Keratinocyte (primary cell): ENCODE results near the gene DLG4. TPM values are rescaled to one million over a fixed set of nuclear protein-coding genes. Genes with fewer than 3 reads are reported as not detected.

ENCODE experiments used
- DNase-seq: peaks from one replicate; pipeline ENCODE4 v3.0.0-alpha.2; 2011; ENCODE audit warnings: low read depth, missing footprints, low spot score
- FAIRE-seq: peaks from 2 replicates; lab custom pipeline; 2011; peaks lifted over from hg19 to GRCh38; lab: Jason Lieb, UNC
- H2AFZ ChIP-seq: 2 replicates; pipeline ENCODE4 v1.6.0; 2012; ENCODE audit warnings: low read length, control low read depth, inconsistent platforms; ENCODE audit not compliant: control insufficient read depth
- H3K27ac ChIP-seq: 2 replicates; pipeline ENCODE4 v1.5.1; 2011; ENCODE audit warnings: low read length; ENCODE audit not compliant: control insufficient read depth, insufficient read depth
- H3K27me3 ChIP-seq: 3 replicates; pipeline ENCODE4 v1.6.0; 2011; ENCODE audit warnings: low read length; ENCODE audit not compliant: control insufficient read depth, insufficient read depth; ENCODE audit errors: extremely low read depth
- H3K36me3 ChIP-seq, 2 experiments: 2 replicates in 1 of 2; 3 replicates in 1 of 2; pipeline ENCODE4 v1.5.1; 2011; ENCODE audit warnings: low read length in 2 of 2, mild to moderate bottlenecking in 1 of 2; ENCODE audit not compliant: control insufficient read depth in 2 of 2, insufficient read depth in 2 of 2; ENCODE audit errors: extremely low read depth in 1 of 2
- H3K4me1 ChIP-seq: 3 replicates; pipeline ENCODE4 v1.5.1; 2011; ENCODE audit warnings: low read length; ENCODE audit not compliant: control insufficient read depth, insufficient read depth; ENCODE audit errors: extremely low read depth
- H3K4me2 ChIP-seq: 3 replicates; pipeline ENCODE4 v1.6.0; 2011; ENCODE audit warnings: low read depth, low read length; ENCODE audit not compliant: control insufficient read depth, insufficient read depth; ENCODE audit errors: extremely low read depth
- H3K4me3 ChIP-seq, 3 experiments: fragments of 200-600 bp in 1 of 3; sonication (generic) in 1 of 3; 2 replicates in 2 of 3; 3 replicates in 1 of 3; pipeline ENCODE4 v1.5.1; 2011 to 2016; ENCODE audit warnings: low read length in 3 of 3, mild to moderate bottlenecking in 3 of 3, control low read depth in 2 of 3, inconsistent platforms in 1 of 3, low read depth in 1 of 3, mixed read lengths in 1 of 3, mixed run types in 1 of 3, moderate library complexity in 1 of 3; ENCODE audit not compliant: control insufficient read depth in 2 of 3, insufficient read depth in 2 of 3; ENCODE audit errors: extremely low read depth in 1 of 3
- H3K79me2 ChIP-seq: 2 replicates; pipeline ENCODE4 v1.6.0; 2012; ENCODE audit warnings: low read length; ENCODE audit not compliant: control insufficient read depth, insufficient read depth
- H3K9ac ChIP-seq: 3 replicates; pipeline ENCODE4 v1.6.0; 2011; ENCODE audit warnings: low read length; ENCODE audit not compliant: control insufficient read depth, insufficient read depth; ENCODE audit errors: extremely low read depth
- H3K9me1 ChIP-seq: 3 replicates; pipeline ENCODE4 v1.6.0; 2011; ENCODE audit warnings: low read length; ENCODE audit not compliant: control insufficient read depth, insufficient read depth; ENCODE audit errors: extremely low read depth
- H3K9me3 ChIP-seq: 2 replicates; pipeline ENCODE4 v1.5.1; 2012; ENCODE audit warnings: low read depth, low read length; ENCODE audit not compliant: control insufficient read depth
- H4K20me1 ChIP-seq: 3 replicates; pipeline ENCODE4 v1.6.0; 2011; ENCODE audit warnings: low read length; ENCODE audit not compliant: control insufficient read depth, insufficient read depth; ENCODE audit errors: extremely low read depth
- EZH2 ChIP-seq: IDR thresholded peaks from one replicate; pipeline ENCODE4 v1.6.1; 2012; ENCODE audit warnings: inconsistent platforms, mild to moderate bottlenecking, low read length, moderate library complexity
- dilution Hi-C: fragments of 300-500 bp; cut with MboI; formaldehyde crosslinking; loops from one replicate; pipeline ENCODE4 v1.7.0; 2020; ENCODE audit warnings: low sequenced_read_pairs; ENCODE audit not compliant: extremely low pct_ligation_motif_present
- polyA plus RNA-seq, 5 experiments: library from polyadenylated mRNA; depleted of rRNA in 3 of 5; stranded (reverse) in 3 of 5; stranded (forward) in 1 of 5; unstranded in 1 of 5; fragments of >200 nt; gene quantifications; 1 replicate in 1 of 5; 2 replicates in 3 of 5; 3 replicates in 1 of 5; pipeline versions ENCODE4 v1.2.1 to v1.2.3, GENCODE V29; 2011 to 2012; ENCODE audit warnings: missing spikeins in 2 of 5, low read depth in 1 of 5, low replicate concordance in 1 of 5
- TF ChIP-seq, protein P1 (sequence below), 3 experiments: IDR thresholded peaks in 1 of 3; conservative IDR thresholded peaks in 1 of 3; optimal IDR thresholded peaks in 1 of 3; 2 replicates in 2 of 3; 3 replicates in 1 of 3; pipeline versions ENCODE3 to v1.5.1; 2011; ENCODE audit warnings: low read length in 3 of 3, mild to moderate bottlenecking in 3 of 3, moderate library complexity in 2 of 3, control low read depth in 1 of 3, inconsistent platforms in 1 of 3; ENCODE audit not compliant: insufficient read depth in 2 of 3; ENCODE audit errors: extremely low read depth in 1 of 3

The DLG4 gene
- polyA plus RNA-seq, 1 donor (not counting 4 experiments of a cell fraction or from before 2014, with no cell fraction given): 4.5 TPM

DNA sequence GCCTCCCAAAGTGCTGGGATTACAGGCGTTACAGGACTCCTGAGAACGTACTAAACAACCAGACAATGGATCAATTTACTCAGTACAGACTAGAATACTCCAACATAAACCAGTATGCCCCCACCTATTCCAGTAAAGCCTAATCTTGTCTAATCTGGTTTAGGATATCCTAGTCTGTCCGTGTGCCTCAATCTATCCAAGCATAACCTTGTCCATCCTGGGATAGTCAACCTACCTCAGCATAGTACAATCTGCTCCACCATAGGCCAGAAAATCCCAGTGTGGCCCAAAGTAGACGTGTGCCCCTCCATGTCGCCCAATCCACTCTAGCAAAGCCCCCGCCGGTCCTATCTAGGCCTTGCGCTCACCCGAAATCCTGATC, 14.1 kb upstream of the DLG4 start:
- TF ChIP-seq EZH2: no peak
- TF ChIP-seq, protein P1, sequence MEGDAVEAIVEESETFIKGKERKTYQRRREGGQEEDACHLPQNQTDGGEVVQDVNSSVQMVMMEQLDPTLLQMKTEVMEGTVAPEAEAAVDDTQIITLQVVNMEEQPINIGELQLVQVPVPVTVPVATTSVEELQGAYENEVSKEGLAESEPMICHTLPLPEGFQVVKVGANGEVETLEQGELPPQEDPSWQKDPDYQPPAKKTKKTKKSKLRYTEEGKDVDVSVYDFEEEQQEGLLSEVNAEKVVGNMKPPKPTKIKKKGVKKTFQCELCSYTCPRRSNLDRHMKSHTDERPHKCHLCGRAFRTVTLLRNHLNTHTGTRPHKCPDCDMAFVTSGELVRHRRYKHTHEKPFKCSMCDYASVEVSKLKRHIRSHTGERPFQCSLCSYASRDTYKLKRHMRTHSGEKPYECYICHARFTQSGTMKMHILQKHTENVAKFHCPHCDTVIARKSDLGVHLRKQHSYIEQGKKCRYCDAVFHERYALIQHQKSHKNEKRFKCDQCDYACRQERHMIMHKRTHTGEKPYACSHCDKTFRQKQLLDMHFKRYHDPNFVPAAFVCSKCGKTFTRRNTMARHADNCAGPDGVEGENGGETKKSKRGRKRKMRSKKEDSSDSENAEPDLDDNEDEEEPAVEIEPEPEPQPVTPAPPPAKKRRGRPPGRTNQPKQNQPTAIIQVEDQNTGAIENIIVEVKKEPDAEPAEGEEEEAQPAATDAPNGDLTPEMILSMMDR (optimal IDR thresholded peaks at IDR 0.05 in 1 of 3, IDR thresholded peaks at IDR 0.05 in 1 of 3, conservative IDR thresholded peaks at IDR 0.05 in 1 of 3; ENCODE audit: extremely low read depth in 1 of 3, insufficient read depth in 2 of 3, low read length in 3 of 3): no peak
- H3K79me2 ChIP-seq: peaks cover 56% of the 10 kb centered on the region
- H4K20me1 ChIP-seq: peaks cover 3% of the 10 kb centered on the region
- dilution Hi-C loops: no loop called here
- DNase-seq: no peak
- no peaks in the 10 kb centered on the region for H3K9me3 ChIP-seq
- H3K4me3 ChIP-seq: peak overlapping the region; percentile 63 to 98 (median 93)
- H3K9me1 ChIP-seq: peaks cover 2% of the 10 kb centered on the region
- H3K9ac ChIP-seq: peak overlapping the region; percentile 94
- peaks cover 38% of the 10 kb centered on the region for H3K4me1 ChIP-seq
- peak overlapping the region; percentile 96 for H3K4me2 ChIP-seq
- peak overlapping the region; percentile 56 for H2AFZ ChIP-seq
- no peaks in the 10 kb centered on the region for H3K27me3 ChIP-seq
- peak overlapping the region; percentile 93 for H3K27ac ChIP-seq
- peaks cover 15 to 40% of the 10 kb centered on the region in 2 experiments for H3K36me3 ChIP-seq
- peak; percentile 9 for FAIRE-seq

DNA sequence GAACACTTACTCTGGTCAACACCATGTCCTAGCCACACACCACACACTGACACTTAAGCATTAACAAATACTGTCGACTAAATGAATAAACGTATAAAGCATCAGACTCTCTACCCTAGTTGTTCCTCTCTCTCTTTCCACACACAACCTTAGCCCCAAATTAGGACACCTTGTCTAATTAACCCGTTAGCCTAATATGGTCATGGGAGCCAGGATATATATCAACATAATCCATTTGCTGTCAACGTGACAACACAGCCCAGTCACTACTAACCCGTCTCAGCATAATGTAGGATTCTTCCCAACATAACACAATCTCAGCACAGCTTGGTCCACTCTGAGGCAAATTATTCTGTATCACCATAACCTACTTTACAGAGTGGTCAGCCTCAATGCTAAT, 12.5 kb upstream of the DLG4 start:
- Histone ChIP-seq H3K9ac (no peak overlapping the region), H3K4me3 (peak overlapping the region in 1 of 3 experiments; percentile 29), H3K27me3 (no peaks in the 10 kb centered on the region), H3K36me3 (peaks cover 20 to 40% of the 10 kb centered on the region in 2 experiments), H3K9me1 (peaks cover 2% of the 10 kb centered on the region), H3K27ac (no peak overlapping the region), H3K4me2 (peak overlapping the region; percentile 96), H3K4me1 (peaks cover 45% of the 10 kb centered on the region), H3K9me3 (no peaks in the 10 kb centered on the region), H2AFZ (no peak overlapping the region), H3K79me2 (peaks cover 52% of the 10 kb centered on the region), H4K20me1 (peaks cover 3% of the 10 kb centered on the region)
- DNase-seq (no peak), FAIRE-seq (peak; percentile 23)
- dilution Hi-C loops: no loop called here
- no peak for TF ChIP-seq EZH2
- TF ChIP-seq, protein P1 (optimal IDR thresholded peaks at IDR 0.05 in 1 of 3, IDR thresholded peaks at IDR 0.05 in 1 of 3, conservative IDR thresholded peaks at IDR 0.05 in 1 of 3; ENCODE audit: extremely low read depth in 1 of 3, insufficient read depth in 2 of 3, low read length in 3 of 3): no peak
